NCI-H1930 (cell line): ENCODE results near the gene MAPK4.
"Not testable (repeated sequence)": the region's sequence is repeated elsewhere in the genome, so short reads cannot be mapped to it uniquely, and the experiment has no call there.

Experiments
- DNase-seq, 2 experiments: peaks; one replicate each; lab custom pipeline; 2025; lab: John Stamatoyannopoulos, UW

MAPK4 gene

DNA sequence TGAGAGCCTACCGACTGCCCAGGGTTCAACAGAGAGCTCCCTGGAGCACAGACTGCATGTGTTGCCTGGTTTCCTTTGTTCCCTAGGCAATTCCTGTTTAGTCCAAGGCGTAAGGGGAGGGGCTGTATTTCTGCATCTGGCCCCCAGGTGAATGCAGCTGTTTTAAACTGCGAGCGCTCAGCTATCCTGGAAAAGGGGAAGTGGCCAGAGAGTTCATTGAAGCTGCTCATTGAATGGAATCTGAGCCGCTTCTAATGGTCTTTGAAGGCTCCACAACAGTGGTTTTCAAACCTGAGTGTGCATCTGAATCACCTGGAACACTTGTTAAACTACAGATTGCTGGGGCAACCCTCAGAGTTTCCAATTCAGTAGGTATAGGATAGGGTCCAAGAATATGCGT lies 18.1 kb downstream of the MAPK4 start:
- DNase-seq = no peak

DNA sequence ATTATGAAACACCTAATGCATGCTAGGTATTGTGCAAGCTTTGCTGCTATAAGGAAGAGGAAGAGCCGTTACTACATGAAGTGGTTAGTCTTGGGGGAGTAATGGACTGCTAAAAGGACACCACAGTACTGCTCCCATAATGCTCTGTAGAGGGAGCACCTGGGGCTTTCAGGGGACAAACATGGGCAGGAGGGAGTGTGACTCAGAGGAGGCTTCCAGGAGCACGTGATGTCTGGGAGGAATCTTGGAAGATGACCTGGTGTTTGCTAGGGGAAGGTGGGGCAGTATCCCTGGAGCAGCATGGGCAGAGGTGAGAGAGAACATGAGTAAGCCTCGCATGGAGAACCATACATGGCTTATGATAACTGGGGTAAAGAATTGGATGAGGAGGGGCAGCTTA lies 18.8 kb downstream of the MAPK4 start:
- no peak for DNase-seq

DNA sequence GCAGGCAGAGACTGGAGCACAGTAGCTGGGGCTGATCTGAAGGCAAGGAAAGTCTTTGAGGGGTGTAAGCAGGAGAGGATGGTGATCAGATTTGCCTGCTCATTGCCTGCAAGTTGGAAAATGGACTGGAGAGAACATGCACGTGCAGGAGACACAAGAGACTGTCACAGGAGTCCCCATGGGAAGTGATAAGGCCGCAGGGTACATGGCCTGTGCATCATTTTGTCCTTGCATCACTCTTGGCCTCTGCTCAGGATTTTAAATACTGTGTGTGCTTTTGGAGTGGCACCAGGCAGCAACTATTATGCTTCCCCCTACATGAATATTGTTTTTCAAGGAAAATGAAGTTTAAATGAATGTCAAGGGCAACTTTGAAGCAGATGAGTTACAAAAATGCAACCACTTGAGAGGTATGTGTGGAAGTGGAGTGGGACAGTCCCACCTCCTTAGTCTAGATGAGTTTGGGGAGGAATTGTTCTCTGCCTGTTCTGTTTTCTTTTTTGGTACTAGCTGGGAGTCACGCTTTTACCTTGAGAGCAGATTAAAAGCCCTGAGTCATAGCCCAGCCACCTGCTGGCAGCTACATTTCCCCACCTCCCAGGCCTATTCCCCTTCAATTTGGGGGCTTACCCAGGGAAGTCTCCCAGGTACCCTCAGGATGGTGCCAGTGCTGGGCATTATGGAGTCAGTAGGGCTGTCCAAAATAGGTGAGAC lies 19.3 kb downstream of the MAPK4 start:
- DNase-seq = no peak

DNA sequence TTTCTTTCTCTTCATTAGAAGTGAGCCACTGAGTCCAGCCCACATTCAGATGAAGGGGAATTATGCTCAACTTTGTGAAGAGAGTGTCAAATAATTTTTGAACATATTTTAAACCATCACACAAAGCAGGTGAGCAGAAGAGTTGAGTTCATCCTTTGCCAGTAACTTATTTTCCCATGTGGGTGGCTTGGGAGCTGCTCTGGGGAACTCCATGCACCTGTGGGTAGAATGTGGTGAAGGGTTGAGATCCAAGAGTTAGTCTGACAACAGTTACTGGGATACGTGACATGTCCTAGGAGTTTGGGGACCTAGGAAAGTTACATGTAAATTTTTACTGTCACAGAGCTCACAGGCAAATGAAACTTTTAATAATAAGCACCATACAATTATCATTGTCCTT lies 21.6 kb downstream of the MAPK4 start:
- no peak for DNase-seq

DNA sequence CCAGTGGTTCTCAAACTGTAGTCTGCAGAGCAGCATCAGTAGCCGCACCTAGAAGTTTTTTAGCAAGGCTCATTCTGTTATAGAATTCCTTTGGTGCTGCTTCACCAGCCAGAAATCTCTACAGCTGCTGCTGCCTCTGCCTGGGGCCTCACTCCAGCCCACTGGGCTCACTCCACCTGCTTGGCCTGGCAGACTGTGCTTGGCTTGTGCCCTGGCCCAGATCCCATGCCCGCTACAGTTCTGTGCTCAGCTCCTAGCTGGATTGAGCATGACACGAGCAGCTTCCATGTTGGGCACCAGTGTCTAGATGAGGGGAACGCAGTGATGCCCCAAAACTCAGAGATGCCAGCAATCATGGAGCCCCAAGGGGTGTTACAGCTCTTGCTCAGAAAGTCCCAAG lies 22.6 kb downstream of the MAPK4 start:
- DNase-seq = no peak

DNA sequence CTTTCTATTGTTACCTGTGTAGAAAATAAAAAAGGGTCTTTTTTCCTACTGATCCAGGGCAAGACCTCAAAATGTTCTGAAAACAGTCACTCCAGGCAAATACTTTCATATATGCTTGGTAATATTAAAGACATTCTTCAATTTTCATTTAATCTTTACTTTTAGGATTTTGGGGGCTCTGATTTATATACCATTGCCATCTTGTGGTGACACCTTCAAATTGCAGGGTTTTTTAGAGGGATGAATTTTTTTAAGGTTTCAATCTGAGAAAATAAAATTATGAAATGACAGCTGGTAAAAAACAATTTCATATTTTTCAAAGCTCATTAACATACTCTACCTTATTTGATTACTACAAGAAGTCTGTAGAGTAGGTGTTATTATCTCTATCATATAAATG lies 26.8 kb downstream of the MAPK4 start:
- no peak for DNase-seq

DNA sequence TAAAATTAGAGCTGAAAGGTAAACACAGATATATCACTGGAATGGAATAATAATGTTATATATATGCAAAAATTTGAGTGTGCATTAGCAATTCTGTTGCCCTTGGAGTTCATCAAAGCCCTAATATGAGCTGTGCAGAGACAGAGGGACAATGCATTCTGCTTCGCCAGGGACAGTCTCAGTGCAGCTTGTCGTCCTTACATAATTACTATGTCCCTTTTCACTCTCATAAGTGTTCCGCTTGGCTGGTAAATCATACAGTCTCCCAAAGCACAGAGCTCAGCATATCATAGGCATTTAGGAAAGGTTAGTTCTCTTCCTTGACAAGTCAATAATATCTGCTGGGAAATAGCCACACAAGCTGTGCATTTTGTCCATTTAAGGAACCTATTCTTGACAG lies 30.7 kb downstream of the MAPK4 start:
- no peak for DNase-seq

DNA sequence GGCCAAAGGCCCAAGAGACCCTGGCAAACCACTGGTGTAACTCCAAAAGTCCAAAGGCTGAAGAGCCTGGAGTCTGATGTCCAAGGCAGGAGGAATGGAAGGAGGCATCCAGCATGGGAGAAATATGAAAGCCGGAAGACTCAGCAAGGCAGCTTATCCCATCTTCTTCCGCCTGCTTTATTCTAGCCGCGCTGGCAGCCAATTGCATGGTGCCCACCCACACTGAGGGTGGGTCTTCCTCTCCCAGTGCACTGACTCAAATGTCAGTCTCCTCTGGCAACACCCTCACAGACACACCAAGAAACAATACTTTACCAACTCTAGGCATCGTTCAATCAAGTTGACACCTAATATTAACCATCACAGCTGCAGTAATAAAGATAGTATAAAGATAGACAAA lies 34.1 kb downstream of the MAPK4 start:
- DNase-seq = no peak

DNA sequence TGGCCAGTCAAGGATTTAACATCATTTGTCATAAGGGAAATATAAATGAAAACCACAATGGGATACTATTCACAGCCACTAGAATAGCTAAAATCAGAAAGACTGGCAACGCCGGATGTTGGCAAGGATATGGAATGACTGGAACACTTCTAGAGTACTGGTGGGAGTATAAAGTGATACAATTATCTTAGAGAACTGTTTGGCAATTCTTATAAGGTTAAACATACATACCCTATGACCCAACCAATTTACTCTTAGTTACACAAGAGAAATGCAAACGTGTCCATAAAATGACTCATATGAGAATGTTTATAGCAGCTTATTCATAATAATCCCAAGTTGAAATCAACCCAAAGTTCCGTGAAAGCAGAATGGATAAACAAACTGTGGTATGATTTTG lies 35.1 kb downstream of the MAPK4 start:
- no peak for DNase-seq

DNA sequence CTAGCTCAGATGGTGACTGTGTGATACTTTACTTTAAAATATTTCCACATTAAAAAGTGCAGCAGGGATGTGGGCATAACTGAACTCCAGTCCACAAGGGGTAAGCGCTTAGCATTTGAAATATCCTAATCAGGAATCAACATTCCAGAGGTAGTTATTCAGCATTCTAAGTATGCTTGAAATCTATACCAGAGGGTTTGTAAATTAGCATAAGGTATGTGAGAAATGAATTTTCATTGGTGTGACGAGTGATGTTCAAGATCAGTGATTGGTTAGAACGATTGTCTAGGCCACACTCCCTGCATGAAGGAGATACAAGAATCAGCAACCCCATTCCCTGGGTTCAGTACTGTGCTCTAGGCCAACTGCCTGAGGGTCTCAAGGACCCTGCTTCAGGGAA lies 42.6 kb downstream of the MAPK4 start:
- no peak for DNase-seq

DNA sequence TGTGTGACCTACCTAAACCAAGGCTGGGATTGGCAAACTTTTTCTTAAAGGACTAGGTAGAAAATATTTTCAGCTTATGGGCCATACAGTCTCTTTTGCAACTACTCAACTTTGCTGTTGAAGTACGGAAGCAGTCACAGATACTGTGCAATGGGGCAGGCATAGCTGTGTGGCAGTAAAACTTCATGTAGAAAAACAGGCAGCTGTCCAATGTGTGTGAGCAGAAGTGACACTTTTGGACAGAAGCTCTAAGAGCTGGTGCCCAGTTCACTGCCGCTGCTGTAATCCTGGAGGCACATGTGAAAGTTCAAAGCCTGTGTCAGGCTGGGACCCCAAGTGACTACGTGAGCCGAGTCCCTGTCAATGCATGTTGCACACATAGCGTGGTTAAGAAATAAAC lies 46.7 kb downstream of the MAPK4 start:
- DNase-seq = no peak

DNA sequence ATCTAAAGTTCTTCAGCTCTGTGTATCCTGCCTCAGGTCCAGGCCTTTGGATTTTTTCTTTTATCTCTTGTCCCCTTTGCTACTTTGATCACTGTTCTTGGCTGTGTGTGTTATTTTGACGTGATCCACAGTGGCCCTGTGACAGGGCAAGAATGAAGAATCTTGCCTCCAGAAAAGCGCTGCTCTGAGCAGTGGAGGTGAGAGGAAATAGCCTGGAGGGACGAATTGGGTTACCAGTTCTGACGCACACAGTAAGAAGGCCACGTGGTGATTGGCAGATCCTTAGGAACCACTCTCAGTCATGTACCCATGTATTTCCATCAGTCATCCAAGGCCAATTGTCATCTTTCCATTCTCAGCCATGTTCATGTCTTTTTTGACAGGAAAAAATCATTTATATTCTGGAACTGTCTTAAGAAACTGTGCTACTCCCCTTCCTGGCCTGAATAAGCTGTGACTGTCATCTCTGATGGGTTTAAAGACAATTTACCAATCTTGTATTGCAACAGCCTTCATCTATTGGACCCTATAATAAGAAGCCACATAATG lies 47.6 kb downstream of the MAPK4 start:
- DNase-seq = no peak

DNA sequence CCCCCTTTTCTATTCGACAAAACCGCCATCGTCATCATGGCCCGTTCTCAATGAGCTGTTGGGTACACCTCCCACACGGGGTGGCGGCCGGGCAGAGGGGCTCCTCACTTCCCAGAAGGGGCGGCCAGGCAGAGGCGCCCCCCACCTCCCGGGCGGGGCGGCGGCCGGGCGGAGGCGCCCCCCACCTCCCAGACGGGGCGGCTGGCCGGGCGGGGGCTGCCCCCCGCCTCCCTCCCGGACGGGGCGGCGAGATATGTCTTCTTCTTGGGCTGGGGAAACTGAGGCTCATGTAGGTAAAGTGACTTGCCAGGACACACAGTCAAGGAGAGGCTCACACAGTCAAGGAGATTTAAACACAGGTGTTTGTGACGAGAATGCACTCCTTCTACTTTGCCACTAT lies 49.3 kb downstream of the MAPK4 start:
- DNase-seq = not testable (repeated sequence)

DNA sequence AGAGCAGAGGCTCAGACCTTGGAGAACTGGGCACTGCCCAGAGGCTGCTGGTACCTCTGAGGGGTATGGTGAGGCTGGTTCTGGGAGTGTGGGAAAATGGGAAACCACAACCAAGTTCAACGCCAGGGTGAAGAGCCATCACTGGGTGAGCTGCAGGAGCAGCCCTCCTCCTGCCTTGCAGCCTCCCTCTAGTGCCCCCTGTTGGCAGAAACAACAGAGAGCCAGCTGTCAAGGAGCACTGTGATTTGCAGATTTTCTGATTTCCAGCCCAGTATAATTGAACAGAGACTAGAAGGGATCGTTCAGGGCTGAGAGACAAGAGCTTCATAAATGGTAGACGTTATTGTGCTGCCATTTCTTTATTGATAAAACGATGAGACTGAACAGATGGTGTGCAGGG lies 50.5 kb downstream of the MAPK4 start:
- DNase-seq = no peak

DNA sequence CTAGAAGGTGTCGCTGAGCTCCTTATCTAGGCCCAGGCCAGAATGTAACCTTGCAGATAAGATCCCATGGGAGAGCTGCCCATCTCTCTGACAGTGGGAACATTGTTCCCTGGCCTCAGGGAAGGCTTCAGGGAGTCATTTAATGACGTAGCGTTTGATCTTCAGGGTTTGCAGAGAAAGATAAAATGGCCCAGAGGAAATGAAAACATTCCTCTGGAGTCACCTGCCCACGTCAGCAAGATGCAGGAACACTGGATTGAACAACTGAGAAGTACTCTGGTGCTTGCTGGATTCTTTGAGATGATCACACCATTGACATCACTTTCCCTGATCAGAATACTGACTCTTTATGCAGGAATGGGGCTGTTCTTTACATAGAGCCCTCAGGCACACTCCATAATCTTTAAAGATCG lies 51.6 kb downstream of the MAPK4 start:
- DNase-seq = no peak

DNA sequence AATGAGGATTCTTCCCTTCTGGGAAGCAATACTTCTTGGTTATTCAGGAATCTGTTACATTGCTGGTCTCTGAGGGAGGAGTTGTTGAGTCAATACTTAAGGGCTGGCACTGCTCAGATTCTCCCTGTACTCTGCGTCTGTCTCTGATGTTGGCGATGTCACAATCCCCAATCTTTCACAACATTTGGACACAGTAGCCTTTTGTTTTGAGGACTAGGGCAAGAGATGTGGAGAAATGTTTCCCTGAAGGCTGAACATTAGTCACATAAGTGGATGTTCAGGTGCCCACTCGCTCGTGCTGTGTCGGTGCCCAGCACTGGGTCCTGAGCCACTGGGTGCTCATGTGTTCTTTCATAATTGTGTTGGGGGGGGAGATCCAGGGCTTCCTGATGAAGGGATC lies 55.0 kb downstream of the MAPK4 start:
- no peak for DNase-seq

DNA sequence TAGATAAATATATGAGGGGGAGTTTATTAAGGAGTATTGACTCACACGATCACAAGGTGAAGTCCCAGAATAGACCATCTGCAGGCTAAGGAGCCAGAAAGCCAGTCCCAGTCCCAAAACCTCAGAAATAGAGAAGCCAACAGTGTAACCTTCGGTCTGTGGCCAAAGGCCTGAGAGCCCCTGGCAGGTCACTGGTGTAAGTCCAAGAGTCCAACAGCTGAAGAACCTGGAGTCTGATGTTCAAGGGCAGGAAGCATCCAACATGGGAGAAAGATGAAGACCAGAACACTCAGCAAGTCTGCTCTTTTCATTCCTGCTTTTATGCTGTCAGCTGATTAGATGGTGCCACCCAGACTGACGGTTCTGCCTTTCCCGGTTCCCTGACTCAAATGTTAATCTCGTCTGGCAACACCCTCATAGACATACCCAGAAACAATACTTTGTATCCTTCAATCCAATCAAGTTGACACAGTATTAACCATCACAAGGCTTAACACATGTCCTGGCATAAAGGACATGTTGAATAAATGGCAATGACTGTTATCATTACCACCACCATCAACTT lies 56.7 kb downstream of the MAPK4 start:
- no peak for DNase-seq

DNA sequence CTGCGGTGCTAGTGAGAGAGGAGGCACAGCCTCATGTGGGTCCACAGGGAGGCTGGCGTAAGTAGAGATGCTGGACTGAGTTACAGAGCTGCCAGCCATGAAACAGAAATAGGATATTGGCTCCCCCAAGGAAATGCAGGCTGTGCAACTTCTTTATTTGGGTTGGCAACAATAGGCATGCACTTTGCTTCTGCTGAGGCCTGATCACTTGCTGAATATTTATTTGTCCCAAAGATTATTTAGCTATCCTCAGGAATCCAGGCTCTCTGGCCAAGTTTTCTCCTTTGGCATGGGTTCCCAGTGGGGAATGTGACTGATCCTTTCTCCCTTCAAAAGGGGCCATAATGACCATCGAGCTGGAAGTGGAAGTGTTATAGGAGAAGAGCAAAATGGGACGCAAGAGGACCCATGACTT lies 60.0 kb downstream of the MAPK4 start:
- no peak for DNase-seq

DNA sequence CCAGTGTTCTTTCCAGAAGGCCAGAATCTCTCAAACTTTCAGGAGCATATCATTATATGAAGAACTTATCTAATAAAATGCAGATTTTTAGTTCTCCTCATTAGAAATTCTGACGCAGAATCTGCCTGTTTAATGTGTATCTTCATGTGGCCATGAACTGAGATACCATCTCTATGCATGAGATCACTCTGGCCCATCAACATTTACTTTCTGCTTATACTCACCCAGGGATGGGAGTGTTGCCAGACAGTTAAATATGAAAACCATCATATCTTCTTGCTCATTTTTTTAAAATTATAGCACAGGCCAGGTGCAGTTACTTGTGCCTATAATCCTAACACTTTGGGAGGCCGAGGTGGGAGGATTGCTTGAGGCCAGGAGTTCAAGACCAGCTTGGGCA lies 60.4 kb downstream of the MAPK4 start:
- no peak for DNase-seq

DNA sequence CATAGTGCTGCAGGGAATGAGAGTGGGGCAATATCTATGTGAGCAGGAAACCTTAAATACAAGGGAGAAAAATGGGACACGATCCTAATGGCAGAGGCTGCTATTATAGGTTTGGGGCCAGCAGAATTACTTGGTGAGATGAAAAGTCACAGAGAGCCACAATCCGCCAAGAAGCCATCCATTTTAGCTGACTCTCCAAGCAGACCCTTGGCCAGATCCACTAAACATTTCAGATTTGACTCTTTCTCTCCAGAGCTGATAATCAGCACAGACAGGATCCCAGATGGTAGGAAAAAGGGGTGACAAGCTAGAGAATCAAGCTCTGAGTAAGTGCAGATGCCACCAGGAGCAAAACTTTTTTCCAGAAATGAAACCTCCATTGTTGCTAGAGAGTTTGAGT lies 61.5 kb downstream of the MAPK4 start:
- no peak for DNase-seq

DNA sequence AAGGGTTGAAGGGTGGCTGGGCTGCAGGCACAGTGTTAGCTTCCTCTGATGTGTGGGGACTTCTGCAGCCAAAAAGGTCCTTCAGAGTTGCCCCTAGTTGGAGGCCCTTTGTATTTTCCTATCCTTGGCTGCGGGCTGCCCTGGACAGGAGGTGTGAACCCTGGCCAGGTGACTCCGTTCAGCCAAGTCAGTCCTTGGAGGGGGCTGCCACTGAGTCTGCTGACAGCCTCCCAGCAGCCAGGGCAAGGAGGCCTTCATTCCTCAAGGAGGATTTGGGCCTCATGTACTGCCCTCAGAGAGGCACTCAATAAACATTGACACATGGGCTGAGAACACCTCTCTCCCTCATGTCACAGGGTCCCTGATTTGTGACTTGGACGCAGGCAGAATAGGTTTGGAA lies 62.4 kb downstream of the MAPK4 start:
- DNase-seq = no peak

DNA sequence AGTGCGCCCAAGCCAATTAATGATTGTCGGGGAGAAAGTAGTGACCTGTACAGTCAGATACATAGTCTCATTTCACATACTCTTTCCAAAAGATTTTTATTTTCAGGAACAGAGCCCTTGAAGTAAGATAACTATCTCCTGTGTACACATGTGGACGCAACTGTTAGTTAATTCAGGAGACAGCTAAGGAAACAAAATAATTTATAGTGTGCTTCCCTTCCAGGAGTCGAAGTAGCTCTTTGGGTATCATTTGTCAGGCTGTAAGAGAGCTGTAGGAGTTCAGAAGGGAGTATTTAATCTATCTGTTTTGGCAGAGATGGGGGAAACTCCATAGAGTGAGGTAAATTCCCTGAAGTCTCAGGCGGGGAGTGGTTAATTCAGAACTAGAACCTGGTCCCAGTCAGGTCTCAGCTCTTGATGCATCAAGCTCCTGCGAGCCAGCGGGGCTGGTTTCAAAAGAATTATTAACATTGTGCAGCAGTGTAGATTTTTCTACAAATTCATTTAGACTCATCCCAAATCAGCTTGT lies 63.0 kb downstream of the MAPK4 start:
- DNase-seq = no peak

DNA sequence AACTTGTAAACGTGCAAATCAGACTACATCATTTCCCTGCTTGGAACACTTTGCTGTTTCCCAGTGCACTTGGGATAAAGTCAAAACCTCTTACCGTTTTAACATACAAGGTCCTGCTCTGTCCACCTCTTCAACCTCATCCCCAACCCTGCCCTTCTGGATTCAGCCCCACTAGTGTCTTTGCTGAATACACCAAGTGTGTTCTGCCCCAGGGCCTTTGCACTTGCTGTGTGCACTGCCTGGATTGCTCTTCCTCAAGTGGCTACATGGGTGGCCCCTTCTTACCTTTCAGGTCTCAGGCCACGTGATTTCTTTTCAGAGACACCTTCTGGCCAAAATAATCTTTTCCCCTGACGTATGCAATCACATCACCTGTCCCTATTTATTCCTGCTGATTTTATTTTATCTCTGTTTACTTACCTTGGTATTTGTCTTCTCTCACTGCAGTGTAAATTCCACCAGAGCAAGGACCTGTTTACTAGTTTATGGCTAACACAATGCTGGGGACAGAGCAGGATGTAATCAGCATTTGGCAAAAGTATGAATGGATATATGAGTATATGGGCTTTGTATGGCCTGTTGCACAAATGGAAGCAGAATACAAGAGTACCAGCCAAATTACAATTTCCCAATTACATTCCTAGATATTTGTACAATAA lies 63.9 kb downstream of the MAPK4 start:
- DNase-seq = no peak
